GM23248 (cell line): ENCODE results near the gene LAMA2. TPM values are rescaled to one million over a fixed set of nuclear protein-coding genes. Genes with fewer than 3 reads are reported as not detected.

Source experiments
- DNase-seq: peaks from one replicate; pipeline ENCODE4 v3.0.0-alpha.2; 2015
- H2AFZ ChIP-seq: fragments of 200-600 bp; sonication (generic); 2 replicates; pipeline ENCODE4 v1.6.1; 2016; ENCODE audit warnings: antibody characterized with exemption
- H3F3A ChIP-seq: fragments of 200-600 bp; sonication (generic); 2 replicates; pipeline ENCODE4 v1.6.1; 2016; ENCODE audit warnings: mild to moderate bottlenecking, antibody characterized with exemption, mixed run types; ENCODE audit not compliant: insufficient read depth
- H3K27ac ChIP-seq: fragments of 200-600 bp; sonication (generic); 2 replicates; pipeline ENCODE4 v1.5.1; 2016; ENCODE audit warnings: mild to moderate bottlenecking
- H3K27me3 ChIP-seq: fragments of 200-600 bp; sonication (generic); replicated peaks from 2 replicates; pipeline ENCODE4 v1.6.1; 2016; ENCODE audit warnings: mild to moderate bottlenecking; ENCODE audit not compliant: insufficient read depth
- H3K36me3 ChIP-seq: fragments of 200-600 bp; sonication (generic); 2 replicates; pipeline ENCODE4 v1.6.1; 2016; ENCODE audit warnings: low read depth, mild to moderate bottlenecking
- H3K4me1 ChIP-seq: fragments of 200-600 bp; sonication (generic); 2 replicates; pipeline ENCODE4 v1.6.1; 2016; ENCODE audit warnings: mild to moderate bottlenecking; ENCODE audit not compliant: insufficient read depth
- H3K4me2 ChIP-seq: fragments of 200-600 bp; sonication (generic); one replicate; pipeline ENCODE4 v1.6.1; 2016; ENCODE audit warnings: mild to moderate bottlenecking; ENCODE audit not compliant: unreplicated experiment
- H3K4me3 ChIP-seq: fragments of 200-600 bp; sonication (generic); 2 replicates; pipeline ENCODE4 v1.5.1; 2016; ENCODE audit warnings: mild to moderate bottlenecking
- H3K79me2 ChIP-seq: fragments of 200-600 bp; sonication (generic); 2 replicates; pipeline ENCODE4 v1.6.1; 2016; ENCODE audit warnings: mild to moderate bottlenecking; ENCODE audit not compliant: insufficient read depth
- H3K9ac ChIP-seq: fragments of 200-600 bp; sonication (generic); 2 replicates; pipeline ENCODE4 v1.6.1; 2016; ENCODE audit warnings: mild to moderate bottlenecking
- H3K9me2 ChIP-seq: fragments of 200-600 bp; sonication (generic); 2 replicates; pipeline ENCODE4 v1.6.1; 2016; ENCODE audit warnings: mixed run types, mild to moderate bottlenecking, moderate library complexity; ENCODE audit not compliant: insufficient read depth
- H3K9me3 ChIP-seq: fragments of 200-600 bp; sonication (generic); one replicate; pipeline ENCODE4 v1.6.1; 2017; ENCODE audit warnings: low read depth
- H4K20me1 ChIP-seq: fragments of 200-600 bp; sonication (generic); 2 replicates; pipeline ENCODE4 v1.6.0; 2016; ENCODE audit not compliant: insufficient read depth
- EZH2 ChIP-seq: fragments of 200-600 bp; sonication (generic); IDR thresholded peaks from 2 replicates; pipeline ENCODE4 v1.6.1; 2018; ENCODE audit warnings: antibody characterized with exemption, mild to moderate bottlenecking; ENCODE audit not compliant: insufficient read depth, poor library complexity, severe bottlenecking
- EZH2phosphoT487 ChIP-seq: fragments of 200-600 bp; sonication (generic); IDR thresholded peaks from 2 replicates; pipeline ENCODE4 v1.6.1; 2018; ENCODE audit warnings: antibody characterized with exemption, moderate library complexity, mild to moderate bottlenecking, low read depth; ENCODE audit not compliant: insufficient read depth
- WGBS, 2 experiments: methylation state at CpG; one replicate each; pipeline ENCODE4 v1.1.6; 2015 to 2017; ENCODE audit warnings: low lambda C conversion rate in 2 of 2, low coverage in 1 of 2; ENCODE audit errors: missing lambda C conversion rate in 2 of 2; 5-methylcytosine and 5-hydroxymethylcytosine counted together
- in situ Hi-C: fragments of 300-500 bp; cut with MboI; formaldehyde crosslinking; loops from 2 replicates; pipeline ENCODE4 v1.15.0; 2020
- polyA plus RNA-seq: library from polyadenylated mRNA; unstranded; fragments of >200 nt; fragmentation: Nextera tagmentation; extraction: Ambion mirVana; gene quantifications from 2 replicates; pipeline ENCODE4 v1.2.1, GENCODE V29; 2016
- total RNA-seq: library from RNA; depleted of rRNA; stranded (reverse); fragments of >200 nt; shearing (Covaris generic); gene quantifications from 2 replicates; pipeline ENCODE4 v1.2.3, GENCODE V29; 2014

Gene LAMA2
- total and polyA plus RNA-seq, 2 experiments from 2014 or later, result 8.3 to 31.1 TPM

DNA sequence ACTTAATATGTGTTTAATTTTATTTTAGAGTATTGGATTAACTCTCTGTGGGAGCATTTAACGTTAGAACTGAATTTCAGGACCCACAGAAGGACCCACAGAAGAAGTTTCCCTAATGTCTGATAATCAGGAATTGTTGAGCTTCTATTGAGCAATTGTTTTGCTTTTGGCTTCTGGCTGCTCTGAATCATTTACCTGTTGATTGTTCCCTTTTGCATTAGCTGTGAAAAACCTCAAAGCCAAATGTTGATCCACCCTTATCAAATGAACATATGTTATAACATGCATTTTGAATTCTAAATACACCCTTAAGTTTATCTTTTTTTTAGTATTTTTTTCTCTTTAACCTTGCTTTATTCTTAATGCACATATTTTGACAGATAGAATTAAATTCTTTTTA is 393.5 kb downstream of the LAMA2 start:
- Histone ChIP-seq H3K9ac (no peak overlapping the region), H3K36me3 (no peaks in the 10 kb centered on the region), H3K9me2 (no peaks in the 10 kb centered on the region), H3K4me2 (no peak overlapping the region), H3K4me3 (no peak overlapping the region), H3K27ac (no peak overlapping the region), H2AFZ (no peak overlapping the region), H3K79me2 (no peaks in the 10 kb centered on the region), H3K9me3 (no peaks in the 10 kb centered on the region), H3K27me3 (no peaks in the 10 kb centered on the region), H4K20me1 (no peaks in the 10 kb centered on the region), H3K4me1 (no peaks in the 10 kb centered on the region), H3F3A (no peaks in the 10 kb centered on the region)
- 35 to 42% methylated on average over 1 of the region's 1 CpG for WGBS, 2 experiments
- in situ Hi-C loops, result no loop called here
- no peak for DNase-seq
- no peak for TF ChIP-seq EZH2
- no peak for TF ChIP-seq EZH2phosphoT487

DNA sequence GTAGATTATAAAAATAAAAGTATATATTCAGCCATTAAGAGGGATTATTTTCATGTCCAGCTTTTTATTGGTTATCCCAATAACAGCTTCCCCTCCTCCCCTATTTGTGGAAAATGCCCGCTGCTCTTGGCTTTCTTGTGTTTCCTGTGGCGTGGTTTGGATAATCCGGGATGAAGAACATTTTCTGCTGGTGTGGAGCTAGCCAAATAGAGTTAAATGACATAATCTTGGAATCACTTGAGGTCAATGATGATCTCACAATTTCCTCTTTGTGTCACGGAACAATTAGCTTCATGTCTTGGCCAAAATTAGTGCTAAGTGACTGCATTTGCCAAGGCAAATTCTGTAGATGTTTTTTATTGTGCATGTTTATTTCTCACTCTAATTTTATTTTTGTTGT is 394.0 kb downstream of the LAMA2 start:
- in situ Hi-C loops, result no loop called here
- no peaks in the 10 kb centered on the region for H3K36me3 ChIP-seq
- H3K9ac ChIP-seq, result no peak overlapping the region
- H2AFZ ChIP-seq, result no peak overlapping the region
- DNase-seq, result no peak
- TF ChIP-seq EZH2phosphoT487 (no peak), EZH2 (no peak)
- 33 to 56% methylated on average over 4 of the region's 4 CpGs for WGBS, 2 experiments
- no peaks in the 10 kb centered on the region for H3K9me3 ChIP-seq
- no peak overlapping the region for H3K27ac ChIP-seq
- H3K9me2 ChIP-seq, result no peaks in the 10 kb centered on the region
- H3K4me2 ChIP-seq, result no peak overlapping the region
- H3K4me1 ChIP-seq, result no peaks in the 10 kb centered on the region
- H3K79me2 ChIP-seq, result no peaks in the 10 kb centered on the region
- no peaks in the 10 kb centered on the region for H3K27me3 ChIP-seq
- no peaks in the 10 kb centered on the region for H3F3A ChIP-seq
- no peaks in the 10 kb centered on the region for H4K20me1 ChIP-seq
- no peak overlapping the region for H3K4me3 ChIP-seq

DNA sequence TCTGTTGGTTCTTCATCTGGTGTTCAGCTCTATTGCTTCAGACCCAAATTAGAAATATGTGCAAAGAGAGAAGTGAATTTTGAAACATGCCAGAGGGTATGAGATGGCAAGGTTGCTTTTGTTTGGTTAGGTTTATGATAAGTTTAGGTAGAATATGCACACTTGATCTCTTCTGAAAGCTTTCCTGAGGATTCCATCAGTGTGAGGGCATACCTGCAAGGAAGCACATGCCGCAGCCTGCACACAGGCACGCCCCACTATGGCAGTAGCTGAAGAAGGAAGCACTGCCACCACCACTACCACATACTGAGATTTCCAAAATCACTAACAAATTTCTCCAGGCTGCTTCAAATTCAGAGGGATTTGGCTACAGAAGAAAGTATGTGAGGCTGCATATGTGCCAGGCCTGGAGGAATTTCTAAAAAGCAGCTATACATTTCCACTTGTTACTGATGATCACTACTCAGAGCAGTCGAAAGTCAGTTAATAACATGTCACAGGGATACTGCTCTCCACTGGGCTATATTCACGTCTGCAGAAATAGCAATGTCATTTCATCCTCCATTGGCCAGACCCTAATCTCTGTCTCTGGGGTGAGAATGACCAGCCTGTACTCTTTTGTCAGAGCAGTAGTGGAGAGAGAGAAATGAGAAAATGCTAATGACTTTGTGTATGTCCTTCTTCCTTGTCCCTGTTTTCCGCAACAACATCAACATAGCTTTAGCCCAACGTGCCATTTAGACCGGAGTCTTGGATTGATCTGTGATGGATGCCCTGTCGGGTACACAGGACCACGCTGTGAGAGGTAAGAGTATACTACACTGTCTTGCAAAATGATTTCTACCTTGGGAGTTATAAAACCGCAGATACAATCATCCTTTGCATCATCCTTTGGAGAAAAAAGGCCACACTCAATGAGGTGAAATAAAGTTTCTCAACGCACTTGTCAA is 396.7 kb downstream of the LAMA2 start:
- no peaks in the 10 kb centered on the region for H3K9me3 ChIP-seq
- no peak overlapping the region for H3K27ac ChIP-seq
- no peaks in the 10 kb centered on the region for H3K36me3 ChIP-seq
- 87 to 88% methylated on average over 11 of the region's 11 CpGs for WGBS, 2 experiments
- no peaks in the 10 kb centered on the region for H3K9me2 ChIP-seq
- H3F3A ChIP-seq, result no peaks in the 10 kb centered on the region
- no peaks in the 10 kb centered on the region for H3K27me3 ChIP-seq
- no peak for DNase-seq
- H4K20me1 ChIP-seq, result no peaks in the 10 kb centered on the region
- H3K4me2 ChIP-seq, result no peak overlapping the region
- no peak overlapping the region for H3K4me3 ChIP-seq
- no peaks in the 10 kb centered on the region for H3K4me1 ChIP-seq
- H2AFZ ChIP-seq, result no peak overlapping the region
- H3K9ac ChIP-seq, result no peak overlapping the region
- no peaks in the 10 kb centered on the region for H3K79me2 ChIP-seq
- in situ Hi-C loops, result no loop called here
- TF ChIP-seq EZH2 (no peak), EZH2phosphoT487 (no peak)

DNA sequence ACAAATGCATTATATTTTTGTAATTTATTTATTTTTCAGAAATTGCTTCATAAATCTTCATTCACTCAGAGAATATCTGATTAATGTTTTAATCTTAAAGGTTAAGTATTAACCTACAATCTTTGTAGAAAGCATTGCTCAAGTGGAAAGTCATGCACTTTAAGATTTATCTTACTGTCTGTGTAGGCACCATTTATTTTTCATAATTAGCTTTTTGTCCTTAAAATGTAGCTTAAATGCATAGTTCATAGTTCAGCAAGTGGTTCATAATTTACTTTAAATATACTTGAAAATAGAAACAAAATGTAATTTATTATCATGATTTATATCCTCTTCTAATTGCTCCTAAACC is 397.3 kb downstream of the LAMA2 start:
- in situ Hi-C loops, result no loop called here
- H3K4me2 ChIP-seq, result no peak overlapping the region
- no peak overlapping the region for H3K4me3 ChIP-seq
- no peaks in the 10 kb centered on the region for H3K27me3 ChIP-seq
- no peaks in the 10 kb centered on the region for H3K4me1 ChIP-seq
- H3K9ac ChIP-seq, result no peak overlapping the region
- H3K79me2 ChIP-seq, result no peaks in the 10 kb centered on the region
- no peak for TF ChIP-seq EZH2phosphoT487
- TF ChIP-seq EZH2, result no peak
- H3K9me3 ChIP-seq, result no peaks in the 10 kb centered on the region
- no peaks in the 10 kb centered on the region for H3K36me3 ChIP-seq
- no peak overlapping the region for H3K27ac ChIP-seq
- no peaks in the 10 kb centered on the region for H4K20me1 ChIP-seq
- DNase-seq, result no peak
- H3K9me2 ChIP-seq, result no peaks in the 10 kb centered on the region
- no peaks in the 10 kb centered on the region for H3F3A ChIP-seq
- no peak overlapping the region for H2AFZ ChIP-seq
